HT-29 (cell line): ENCODE results near the gene CLNK. TPM values are rescaled to one million over a fixed set of nuclear protein-coding genes. Genes with fewer than 3 reads are reported as not detected.

Experiments used
- DNase-seq: peaks from one replicate; pipeline ENCODE4 v3.0.0-alpha.2; 2015; ENCODE audit warnings: low spot score
- total RNA-seq: library from RNA; depleted of rRNA; stranded (reverse); fragments of >200 nt; shearing (Covaris generic); gene quantifications from 2 replicates; pipeline ENCODE4 v1.2.3, GENCODE V29; 2014

Gene CLNK
- total RNA-seq, 1 experiment from 2014 or later, result not detected

DNA sequence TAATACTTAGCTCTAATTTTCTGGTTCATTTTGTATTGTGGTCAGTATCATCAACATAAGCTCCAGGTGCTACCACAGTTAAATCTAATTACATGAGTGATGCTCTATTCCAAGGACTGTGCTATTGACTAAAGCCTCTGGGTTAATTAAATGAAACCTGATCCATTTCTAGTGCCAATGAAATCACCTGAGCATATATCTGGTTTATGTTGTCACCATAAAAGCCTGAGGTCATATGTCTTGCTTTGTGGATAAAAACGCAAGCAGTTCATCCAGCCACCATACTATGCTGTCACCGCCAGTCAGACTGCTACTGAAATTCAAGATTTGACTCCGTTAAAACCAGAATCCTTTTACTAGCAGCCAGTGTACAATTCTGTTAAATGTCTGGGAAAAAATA lies 163.1 kb downstream of the CLNK start:
- DNase-seq, result no peak

DNA sequence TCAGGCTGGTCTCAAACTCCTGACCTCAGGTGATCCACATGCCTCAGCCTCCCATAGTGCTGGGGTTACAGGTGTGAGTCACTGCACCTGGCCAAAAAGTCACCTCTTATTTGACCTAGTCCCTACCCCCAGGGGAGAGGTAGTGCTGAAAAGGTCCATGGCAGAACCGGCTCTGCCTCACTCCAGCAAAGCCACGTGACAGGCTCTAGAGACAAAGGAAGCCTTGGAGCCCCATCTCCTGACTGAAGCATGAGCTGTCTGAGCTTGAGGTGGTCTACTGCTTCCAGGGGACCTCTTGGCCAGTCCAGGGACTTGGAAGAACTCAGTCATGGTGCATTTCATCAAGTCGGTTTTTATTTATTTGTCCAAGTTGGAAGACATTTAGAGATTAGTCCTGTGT lies 174.8 kb downstream of the CLNK start:
- DNase-seq, result no peak

DNA sequence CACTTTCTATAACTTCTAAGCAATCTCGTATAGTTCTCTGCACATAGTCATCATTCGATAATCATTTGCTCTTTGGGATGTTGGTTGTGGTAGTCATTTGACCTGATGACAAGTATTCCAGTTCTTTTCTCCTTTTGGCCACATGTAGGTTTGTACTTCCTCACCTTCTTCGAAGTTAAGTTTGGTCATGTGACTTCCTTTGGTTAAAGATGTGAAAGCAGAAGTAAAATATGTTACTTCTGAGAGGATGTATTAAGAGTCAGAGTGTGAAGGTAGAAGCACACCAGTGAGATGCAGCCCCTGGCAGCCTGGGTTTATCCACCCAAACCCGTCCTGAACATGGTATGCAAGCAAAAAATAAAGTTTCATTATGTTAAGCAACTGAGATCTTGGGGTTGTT lies 178.5 kb downstream of the CLNK start:
- no peak for DNase-seq

DNA sequence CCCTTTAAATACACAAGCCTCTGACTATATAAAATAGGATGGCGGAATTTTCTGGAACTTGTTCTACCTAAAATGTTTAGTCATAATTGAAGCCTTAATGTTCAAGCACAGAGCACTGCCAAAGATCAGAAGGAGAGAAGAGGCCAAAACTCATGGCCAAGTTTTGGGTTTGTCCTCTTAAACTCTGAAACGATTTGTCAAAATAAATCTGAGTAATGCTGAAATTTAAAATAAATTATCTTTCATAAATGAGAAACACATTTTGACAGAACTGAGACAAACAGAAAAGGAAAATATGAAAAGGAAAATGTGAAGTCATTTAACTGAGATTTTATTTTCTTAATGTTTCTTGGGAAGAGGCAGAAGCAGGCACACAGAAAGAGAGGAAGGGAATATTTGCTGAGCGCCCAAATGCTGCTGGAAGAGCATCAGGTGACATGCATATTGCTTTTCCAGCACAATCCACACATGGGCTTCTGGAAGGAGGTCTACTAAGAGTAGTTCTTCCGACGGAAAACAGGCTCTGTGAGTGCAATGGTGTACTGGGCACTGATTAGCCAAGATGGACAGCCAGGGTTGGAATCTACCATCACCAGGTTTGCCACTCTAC lies 179.9 kb downstream of the CLNK start:
- DNase-seq, result no peak

DNA sequence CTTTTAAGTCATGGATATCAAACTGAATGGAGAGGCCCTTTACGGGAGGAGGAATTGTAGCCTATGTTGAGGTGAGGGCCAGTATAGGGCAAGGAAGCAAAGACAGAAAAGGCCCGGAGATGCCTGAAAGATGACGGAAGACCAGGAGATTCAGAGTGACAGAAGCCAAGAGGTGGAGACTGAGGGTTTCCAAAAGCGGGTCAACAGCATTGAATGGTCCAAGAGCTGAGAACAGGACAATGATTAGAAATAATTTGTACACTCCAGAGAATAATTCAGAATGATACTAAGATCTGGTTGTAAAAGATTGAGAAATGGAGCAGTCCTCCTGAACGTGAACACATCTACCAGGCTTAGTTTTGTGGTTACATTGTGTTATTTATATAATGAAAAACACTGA lies 181.9 kb downstream of the CLNK start:
- no peak for DNase-seq

DNA sequence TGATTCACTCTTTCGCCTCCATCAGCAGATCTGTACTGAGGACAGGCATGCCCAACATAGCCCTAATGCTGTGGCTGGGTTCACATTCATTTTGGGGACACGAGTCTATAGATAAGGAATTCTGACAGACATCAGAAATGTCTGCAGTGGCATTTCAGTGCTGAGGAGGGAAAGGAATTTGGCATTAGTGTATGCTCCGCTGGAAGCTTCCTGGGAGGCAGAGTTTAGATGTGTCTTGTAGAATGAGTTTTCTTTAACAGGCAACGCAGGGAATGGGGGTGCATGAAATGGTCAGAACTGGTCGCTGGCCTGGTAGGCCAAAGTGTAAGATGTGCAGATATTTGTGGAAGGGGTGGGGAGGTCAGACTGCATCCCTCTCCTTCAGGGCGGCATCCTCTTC lies 183.8 kb downstream of the CLNK start:
- DNase-seq, result no peak

DNA sequence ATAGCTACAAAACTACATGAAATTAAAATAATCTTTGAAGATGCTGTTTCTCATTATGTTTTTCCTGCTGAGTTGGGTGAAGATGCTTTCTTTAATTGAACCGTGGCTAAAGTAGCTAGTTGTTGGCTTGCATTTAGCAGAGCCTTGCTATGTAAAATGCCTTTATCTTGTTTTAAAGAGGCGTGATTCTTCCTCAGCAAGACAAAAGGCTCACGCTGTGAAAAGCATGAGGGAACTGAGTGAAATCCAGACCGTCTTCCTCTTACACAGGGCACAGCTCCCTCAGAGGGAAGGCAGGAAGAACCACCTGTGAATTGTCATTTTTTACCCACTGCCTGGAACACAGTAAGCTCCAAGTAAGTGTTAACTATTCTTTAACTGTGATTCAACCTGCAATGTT lies 188.4 kb downstream of the CLNK start:
- DNase-seq, result no peak

DNA sequence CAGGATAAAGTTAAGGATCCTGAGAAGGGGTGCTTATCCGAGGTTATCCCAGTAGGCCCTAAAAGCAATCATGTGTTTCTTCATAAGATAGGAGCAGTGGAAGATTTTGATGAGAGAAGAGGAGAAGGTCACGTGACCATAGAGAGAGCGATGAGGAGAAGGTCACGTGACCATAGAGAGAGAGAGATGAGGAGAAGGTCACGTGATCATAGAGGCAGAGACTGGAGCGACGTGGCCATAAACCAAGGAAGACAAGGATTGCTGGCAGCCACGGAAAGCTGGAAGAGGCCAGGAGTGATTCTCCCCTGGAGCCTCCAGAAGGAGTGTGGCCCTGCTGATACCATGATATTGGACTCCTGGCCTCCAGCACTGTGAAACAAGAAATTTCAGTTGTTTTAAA lies 188.9 kb downstream of the CLNK start:
- no peak for DNase-seq

DNA sequence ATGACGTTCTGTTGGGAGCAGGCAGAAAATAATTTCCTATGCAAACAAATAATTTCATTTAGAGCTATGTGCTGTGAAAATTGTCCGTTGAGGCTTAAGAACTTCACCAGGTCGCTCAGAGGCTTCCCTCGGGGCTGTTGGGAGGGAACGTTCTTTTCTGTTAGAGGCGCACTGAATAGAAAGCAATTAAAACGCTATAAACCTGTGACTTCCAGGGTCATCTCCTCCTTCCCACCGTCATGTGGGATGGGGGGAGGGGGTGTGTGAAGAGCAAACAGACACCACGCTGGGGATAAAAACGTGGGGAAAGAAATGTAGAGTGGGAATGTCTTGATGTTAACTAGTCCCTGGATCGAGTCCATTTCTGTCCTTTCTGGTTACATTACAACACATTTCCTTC lies 192.1 kb downstream of the CLNK start:
- no peak for DNase-seq

DNA sequence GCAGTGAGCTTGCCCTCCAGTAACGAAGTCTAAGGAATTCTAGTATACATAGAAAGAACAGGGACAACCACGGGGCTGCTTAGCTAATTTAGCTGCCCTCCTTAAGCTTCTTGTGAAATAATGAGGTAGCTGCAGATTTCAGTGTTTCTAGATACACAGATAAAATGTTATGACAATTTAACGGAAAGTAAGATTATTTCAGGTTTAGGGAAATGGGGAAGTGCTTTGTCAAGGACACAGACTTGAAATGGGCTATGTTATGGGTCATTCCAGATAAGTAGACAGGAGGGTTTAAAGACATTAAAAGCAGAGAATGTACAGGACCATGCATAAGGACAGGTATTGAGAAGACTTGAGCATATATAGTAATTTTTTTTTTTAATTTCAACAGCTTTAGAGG lies 193.2 kb downstream of the CLNK start:
- DNase-seq, result no peak

DNA sequence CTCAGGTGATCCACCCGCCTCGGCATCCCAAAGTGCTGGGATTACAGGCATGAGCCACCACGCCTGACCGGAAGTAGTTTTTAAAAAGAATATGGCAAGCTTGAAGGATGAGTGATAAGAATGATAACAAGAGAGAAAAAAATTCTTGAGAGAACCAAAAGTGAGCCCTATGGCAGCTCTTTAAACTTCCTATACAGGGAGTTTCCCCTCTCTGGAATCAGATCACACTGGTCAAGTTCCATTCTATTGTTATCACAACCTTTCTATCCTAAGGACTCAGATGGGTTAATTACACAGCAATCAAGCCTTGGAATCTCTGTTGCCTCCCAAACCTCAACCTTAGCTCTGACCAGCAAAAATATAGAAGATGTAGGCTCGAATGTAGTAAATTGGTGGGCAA lies 193.6 kb downstream of the CLNK start:
- DNase-seq, result no peak

DNA sequence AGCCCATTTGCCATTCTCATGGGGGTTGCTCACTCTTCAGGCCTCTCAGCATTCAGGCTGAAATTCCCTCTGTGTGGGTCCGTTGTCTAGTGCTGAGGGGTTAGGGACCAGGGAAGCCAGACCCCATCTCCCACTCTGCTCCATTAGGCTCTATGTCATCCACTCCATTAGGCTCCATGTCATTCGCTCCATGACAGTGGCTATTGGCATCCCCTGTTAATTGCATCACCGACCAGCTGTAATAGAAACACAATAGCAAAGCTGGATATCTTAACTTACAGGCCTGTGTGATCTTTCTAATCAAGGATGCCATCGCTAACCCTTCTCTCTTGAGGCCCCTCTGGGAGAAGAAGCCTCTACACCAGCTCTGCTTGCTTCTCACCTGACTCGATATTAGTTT lies 201.7 kb downstream of the CLNK start:
- no peak for DNase-seq

DNA sequence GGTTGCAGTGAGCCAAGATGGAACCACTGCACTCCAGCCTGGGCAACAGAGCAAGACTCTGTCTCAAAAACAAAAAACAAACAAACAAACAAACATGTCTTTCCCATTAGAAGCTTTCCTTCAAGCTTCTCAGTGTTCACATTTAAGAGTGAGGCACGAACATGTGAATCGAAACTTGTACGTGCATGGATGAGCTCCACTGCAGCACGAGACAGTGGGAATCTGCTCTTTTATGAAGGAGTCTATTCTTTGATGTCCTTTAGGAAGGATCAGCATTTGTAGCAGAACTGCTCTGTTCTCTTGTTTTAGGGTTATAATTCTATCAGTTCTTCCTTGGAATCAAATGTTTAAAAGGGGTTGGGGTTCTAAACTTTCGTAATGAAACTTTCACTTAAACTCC lies 204.0 kb downstream of the CLNK start:
- DNase-seq, result no peak

DNA sequence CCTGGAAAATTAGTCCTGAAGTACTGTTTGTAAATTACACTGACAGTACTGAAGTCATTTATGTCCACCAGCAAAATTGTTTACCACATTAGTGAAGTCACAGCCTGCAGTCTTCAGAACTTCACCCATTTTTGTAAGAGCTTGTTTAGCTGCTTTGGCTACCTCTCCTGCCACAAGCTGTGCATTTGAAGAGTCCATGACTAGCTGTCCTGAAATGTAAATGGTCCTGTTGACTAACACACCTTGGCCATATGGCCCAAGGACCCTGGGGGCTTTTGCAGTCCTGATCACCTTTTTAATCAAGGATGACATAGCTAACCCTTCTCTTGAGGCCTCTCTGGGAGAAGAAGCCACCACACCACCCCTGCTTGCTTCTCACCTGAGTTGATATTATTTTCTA lies 205.9 kb downstream of the CLNK start:
- no peak for DNase-seq

DNA sequence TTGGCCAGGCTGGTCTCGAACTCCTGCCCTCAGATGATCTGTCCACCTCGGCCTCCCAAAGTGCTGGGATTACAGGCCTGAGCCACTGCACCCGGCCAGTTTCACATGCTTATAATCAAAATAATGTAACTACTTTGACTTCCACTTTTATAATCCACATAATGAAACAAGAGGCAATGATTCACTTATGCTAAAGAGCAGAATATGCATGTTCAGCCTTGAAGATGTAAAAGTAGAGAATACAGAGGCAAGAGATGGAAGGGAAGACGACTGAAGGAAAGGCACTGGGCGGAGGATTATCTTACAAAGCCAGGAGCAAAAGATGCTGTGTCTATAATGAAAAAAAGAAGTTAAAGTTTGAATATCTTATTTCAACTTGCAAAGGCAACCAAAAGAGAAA lies 214.1 kb downstream of the CLNK start:
- no peak for DNase-seq

DNA sequence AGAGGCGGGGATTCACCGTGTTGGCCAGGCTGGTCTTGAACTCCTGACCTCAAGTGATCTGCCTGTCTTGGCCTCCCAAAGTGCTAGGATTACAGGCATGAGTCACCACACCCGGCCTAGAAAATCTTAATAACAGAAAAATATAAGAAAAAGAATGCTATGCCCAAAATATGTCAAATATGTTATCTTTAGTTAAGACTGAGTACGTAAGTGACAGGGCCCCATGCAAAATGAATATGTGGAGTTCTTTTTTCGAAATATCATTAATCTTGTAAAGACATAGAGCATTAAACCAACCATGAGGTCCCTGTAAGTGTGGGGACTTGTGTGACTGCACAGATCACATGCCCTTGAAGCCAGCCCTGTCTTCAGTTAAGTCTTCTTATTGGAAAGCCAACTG lies 218.4 kb downstream of the CLNK start:
- no peak for DNase-seq

DNA sequence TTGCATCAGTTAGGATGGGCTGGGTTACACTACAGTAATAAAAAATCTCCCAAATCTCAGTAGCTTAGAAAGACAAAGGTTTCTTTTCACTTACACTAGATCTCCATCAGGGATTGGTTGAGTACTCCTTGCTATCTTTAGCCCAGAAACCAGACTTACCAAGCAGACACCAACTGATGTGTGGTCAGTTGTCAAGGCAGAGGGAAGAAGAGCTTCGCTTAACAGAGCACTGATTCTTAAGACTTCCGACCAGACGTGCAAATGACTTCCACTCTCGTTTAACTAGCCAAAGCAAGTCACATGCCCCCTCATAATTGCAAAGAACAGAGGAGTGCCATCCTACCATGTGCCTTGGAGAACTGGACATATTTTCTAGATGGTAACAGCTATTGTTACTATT lies 221.7 kb downstream of the CLNK start:
- no peak for DNase-seq

DNA sequence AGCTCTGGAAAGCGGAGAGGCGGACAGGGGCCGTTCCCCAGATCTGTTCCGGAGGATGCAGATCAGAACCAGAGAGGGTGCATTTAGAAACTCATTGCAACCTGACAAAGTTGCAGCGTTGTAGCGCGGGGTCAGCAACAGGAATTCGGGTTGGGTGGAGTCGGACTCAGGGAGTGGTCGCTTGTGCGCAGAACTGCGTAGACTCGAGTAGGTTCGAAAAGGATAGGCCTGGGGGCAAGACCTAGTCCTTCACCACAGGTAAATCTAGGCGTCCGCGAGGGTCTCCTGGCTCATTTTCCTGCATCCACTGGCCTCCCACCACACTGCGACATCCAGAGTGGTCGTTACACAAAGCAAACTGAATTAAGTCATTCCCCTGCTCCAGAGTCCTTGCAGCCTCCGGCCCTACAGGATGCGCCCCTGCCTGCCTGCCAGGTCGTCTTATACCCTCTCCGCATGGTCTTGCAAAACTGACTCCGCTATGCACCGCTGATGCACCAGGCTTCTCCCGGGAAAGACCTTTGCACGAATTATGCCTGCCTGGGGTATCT lies 222.6 kb downstream of the CLNK start:
- no peak for DNase-seq

DNA sequence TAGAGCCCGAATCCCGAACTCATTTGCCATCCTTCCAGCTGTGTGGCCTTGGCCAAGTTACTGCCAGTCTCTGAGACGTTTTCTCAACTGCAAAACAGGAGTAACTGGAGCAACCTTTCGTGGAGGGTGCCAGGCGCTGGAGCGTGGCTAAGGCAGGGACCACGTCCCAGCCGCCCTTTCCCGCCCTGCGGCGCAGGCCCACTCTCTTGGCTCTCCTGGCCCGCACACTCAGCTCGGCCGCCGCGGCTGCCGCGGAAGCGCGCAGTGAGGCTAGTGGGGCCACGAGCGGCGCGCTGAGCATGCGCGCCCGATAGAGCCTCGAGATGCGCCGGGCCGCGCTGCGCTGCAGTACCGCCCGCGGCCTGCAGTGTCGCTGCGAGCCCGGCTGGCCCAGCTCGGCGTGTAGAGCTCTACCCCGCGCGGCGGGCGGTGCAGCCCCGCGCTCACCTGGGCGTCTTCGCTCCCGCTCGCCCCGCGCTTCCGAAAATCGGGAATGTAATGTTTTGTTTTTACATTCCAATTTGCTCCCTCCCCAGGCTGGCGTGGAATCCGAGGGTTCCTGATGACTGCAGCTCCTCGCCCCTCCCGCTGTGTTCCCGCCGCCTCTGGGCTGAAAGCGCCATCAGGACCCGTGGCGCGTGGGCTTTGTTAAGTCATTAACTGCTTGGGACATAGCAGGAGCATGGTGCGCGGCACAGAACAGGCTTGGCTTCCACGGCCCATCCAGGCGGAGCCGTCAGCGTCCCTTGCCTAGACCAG lies 223.3 kb downstream of the CLNK start:
- no peak for DNase-seq

DNA sequence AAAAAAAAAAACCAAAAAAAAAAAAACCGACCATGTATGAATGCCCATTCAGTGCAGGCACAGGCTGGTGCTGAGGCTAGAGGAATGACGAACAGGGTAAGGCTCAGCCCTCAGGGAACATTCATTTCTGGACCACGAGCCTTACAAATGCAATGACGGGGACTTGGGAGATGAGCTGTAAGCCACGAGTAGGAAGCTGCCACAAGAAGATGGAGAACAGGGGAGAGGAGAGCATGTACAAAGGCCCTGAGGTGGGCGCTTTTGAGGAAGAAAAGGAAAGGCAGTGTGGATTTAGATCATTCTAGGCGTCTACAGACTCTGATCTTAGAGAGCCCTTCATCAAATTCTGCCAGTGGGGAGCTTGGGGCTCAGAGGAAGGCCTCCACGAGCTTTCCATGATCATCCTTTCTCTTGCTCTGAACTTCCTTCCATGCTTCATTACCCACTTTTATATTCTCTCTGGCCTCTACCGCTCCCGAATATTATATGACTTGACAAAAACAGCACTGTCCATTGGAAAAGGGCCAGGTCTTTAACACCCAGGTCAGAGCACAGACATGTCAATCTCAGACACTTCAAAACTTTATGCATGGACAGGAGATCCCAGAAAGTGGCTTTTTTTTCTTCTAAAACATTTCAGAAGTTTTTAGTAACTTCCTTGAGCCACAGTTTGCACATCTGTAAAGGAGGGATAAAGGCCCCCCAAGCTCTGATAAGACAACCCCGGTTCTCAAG lies 224.1 kb downstream of the CLNK start:
- no peak for DNase-seq

DNA sequence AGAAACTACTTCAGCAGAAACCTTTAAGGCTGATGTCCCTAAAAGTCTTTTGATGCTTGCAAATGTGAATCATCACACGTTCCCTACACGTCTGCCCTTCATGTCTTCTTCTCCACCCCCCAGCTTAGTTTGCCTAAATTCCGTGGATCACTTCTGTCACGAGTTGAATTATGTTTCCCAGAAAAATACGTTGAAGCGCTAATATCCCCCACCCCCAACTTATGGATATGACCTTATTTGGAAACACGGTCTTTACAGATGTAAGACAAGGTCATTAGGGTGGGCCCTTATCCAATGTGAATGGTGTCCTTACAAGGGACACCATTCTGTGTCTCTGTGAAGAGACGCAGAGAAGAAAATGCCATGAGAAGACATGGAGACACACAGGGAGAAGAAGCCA lies 225.3 kb downstream of the CLNK start:
- DNase-seq, result no peak

DNA sequence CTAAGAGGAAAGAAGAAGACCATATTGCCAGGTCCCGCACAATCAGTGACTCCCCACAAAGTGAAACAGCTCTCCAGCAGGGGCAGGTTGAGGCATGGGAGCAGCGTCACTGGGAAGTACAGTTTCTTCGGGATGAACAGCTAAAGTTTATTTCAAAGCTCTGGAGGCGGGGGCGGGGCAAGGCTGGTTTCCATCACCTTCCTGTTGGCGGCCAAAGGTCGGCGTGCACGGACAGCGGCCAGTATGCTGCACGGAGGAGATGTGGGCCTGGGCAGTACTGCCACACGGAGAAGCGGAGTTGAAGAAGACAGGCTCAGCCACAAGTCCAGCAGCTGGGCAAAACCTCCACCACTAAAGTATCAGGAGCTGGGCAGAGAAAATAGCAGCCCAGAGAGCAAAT lies 226.4 kb downstream of the CLNK start:
- no peak for DNase-seq
